H1 (cell line): Measurements from ENCODE around the gene ST7L. TPM values are rescaled to one million over a fixed set of nuclear protein-coding genes. Genes with fewer than 3 reads are reported as not detected.

ENCODE experiments used
- CHD7 ChIP-seq: fragments of 300-600 bp; sonication (generic); IDR thresholded peaks from 2 replicates; pipeline ENCODE4 v1.7.1; 2012; ENCODE audit warnings: low read length, moderate library complexity, mild to moderate bottlenecking, inconsistent platforms; ENCODE audit not compliant: insufficient replicate concordance
- YY1 ChIP-seq: IDR thresholded peaks from 2 replicates; pipeline ENCODE4 v1.6.1; 2011; ENCODE audit warnings: low read depth, mild to moderate bottlenecking, low read length
- polyA plus RNA-seq, 7 experiments: library from polyadenylated mRNA; depleted of rRNA in 3 of 7; stranded (reverse) in 5 of 7; unstranded in 2 of 7; fragments of >200 nt in 5 of 7; fragments of 200-250 nt in 2 of 7; gene quantifications; 1 replicate in 5 of 7; 2 replicates in 1 of 7; 4 replicates in 1 of 7; pipeline versions ENCODE4 v1.2.1 to v1.2.3, GENCODE V29; 2011 to 2013; ENCODE audit warnings: missing spikeins in 2 of 7, mixed read lengths in 2 of 7
- total RNA-seq: library from RNA; stranded (reverse); fragmentation: NEBNext Ultra II Directional; extraction: Animal tissue kit (Norgen Biotek cat#: 25700); gene quantifications from 2 replicates; pipeline ENCODE4 v1.2.1, GENCODE V29; 2021

The ST7L gene
- total and polyA plus RNA-seq, 2 of the 8 experiments (the other 6 are each of a cell fraction or from before 2014, with no cell fraction given), result 9.6 to 16.2 TPM

- TF ChIP-seq YY1 (no peak), CHD7 (no peak)
- TF ChIP-seq, all 59 proteins: peak for 0
These were observed 82.4 kb downstream of the ST7L start (continued) for GRCh38 chr1:112536561-112536960.
